ENCODE data around the gene STK38. TPM values are rescaled to one million over a fixed set of nuclear protein-coding genes. Genes with fewer than 3 reads are reported as not detected.

The STK38 gene
- total and polyA plus RNA-seq, 9 of the 15 experiments (the other 6 are each of a cell fraction or from before 2014, with no cell fraction given) = 5.7 to 28.7 (median 19.5) TPM

- peaks cover 63% of the 10 kb centered on the region for H3K36me3 ChIP-seq (ENCODE audit: control insufficient read depth, insufficient read depth, low read length)
- no peak overlapping the region for H2AFZ ChIP-seq (ENCODE audit: low read depth, low read length)
- ChIA-PET CTCF (ENCODE audit: low intra/inter-chr PET ratio) (no interaction called here), POLR2A (interaction anchor here (0.7 to 1.1 kb wide), 2 partner anchors 10 to 12 kb away, joined by 3 to 4 read pairs; no protein-coding TSS in a partner anchor)
- no peak overlapping the region for H3K27ac ChIP-seq (ENCODE audit: extremely low read depth, low read depth, low read length)
- intact Hi-C loops (cut with micrococcal nuclease) = no loop called here
- WGBS (ENCODE audit: insufficient coverage, low coverage, missing lambda C conversion rate) = 70% methylated on average over 2 of the region's 2 CpGs
- TF ChIP-seq FOXK2 (conservative IDR thresholded peaks at IDR 0.05 in 1 of 2, IDR thresholded peaks at IDR 0.05 in 1 of 2; ENCODE audit: low read depth in 2 of 2) = no peak
- DNase-seq (ENCODE audit: extremely low read depth in 1 of 4, low spot score in 3 of 4) = no peak
- H3K4me1 ChIP-seq (replicated peaks in 1 of 2; ENCODE audit: control insufficient read depth in 2 of 2, insufficient read depth in 2 of 2, low read length in 2 of 2) = no peaks in the 10 kb centered on the region
- TSS peak; percentile 30 for BruUV-seq (replicated peaks)
- H3K79me2 ChIP-seq (ENCODE audit: control insufficient read depth, insufficient read depth, low read length) = no peaks in the 10 kb centered on the region
- no peak overlapping the region for H3K4me3 ChIP-seq
- in situ Hi-C loops (cut with MboI) = no loop called here
- no peaks in the 10 kb centered on the region for H3K27me3 ChIP-seq (ENCODE audit: control insufficient read depth in 2 of 2, insufficient read depth in 2 of 2, low read length in 2 of 2)
- no peak overlapping the region for H3K9ac ChIP-seq (ENCODE audit: insufficient read depth in 1 of 2, low read depth in 2 of 2, low read length in 2 of 2)
- no peaks in the 10 kb centered on the region for H4K20me1 ChIP-seq (replicated peaks; ENCODE audit: control insufficient read depth, insufficient read depth, low read length)
- H3K4me2 ChIP-seq (ENCODE audit: insufficient read depth, low read length) = no peak overlapping the region
- H3K9me1 ChIP-seq (ENCODE audit: control insufficient read depth, insufficient read depth, low read length) = no peaks in the 10 kb centered on the region
- no peak for ATAC-seq
- no peak for FAIRE-seq
- no peaks in the 10 kb centered on the region for H3K9me3 ChIP-seq (replicated peaks; ENCODE audit: control insufficient read depth, insufficient read depth, low read depth, low read length)
Observed at GRCh38 chr6:36493859-36494258, 53.4 kb downstream of the STK38 start.

- no peak for DNase-seq (ENCODE audit: extremely low read depth in 1 of 4, low spot score in 3 of 4)
- Histone ChIP-seq H3K4me2 (ENCODE audit: insufficient read depth, low read length) (no peak overlapping the region), H3K27me3 (ENCODE audit: control insufficient read depth in 2 of 2, insufficient read depth in 2 of 2, low read length in 2 of 2) (no peaks in the 10 kb centered on the region), H3K9ac (ENCODE audit: insufficient read depth in 1 of 2, low read depth in 2 of 2, low read length in 2 of 2) (no peak overlapping the region), H4K20me1 (replicated peaks; ENCODE audit: control insufficient read depth, insufficient read depth, low read length) (no peaks in the 10 kb centered on the region), H3K79me2 (ENCODE audit: control insufficient read depth, insufficient read depth, low read length) (no peaks in the 10 kb centered on the region), H3K36me3 (ENCODE audit: control insufficient read depth, insufficient read depth, low read length) (peaks cover 65% of the 10 kb centered on the region), H3K9me3 (replicated peaks; ENCODE audit: control insufficient read depth, insufficient read depth, low read depth, low read length) (no peaks in the 10 kb centered on the region), H3K4me1 (replicated peaks in 1 of 2; ENCODE audit: control insufficient read depth in 2 of 2, insufficient read depth in 2 of 2, low read length in 2 of 2) (no peaks in the 10 kb centered on the region), H3K9me1 (ENCODE audit: control insufficient read depth, insufficient read depth, low read length) (no peaks in the 10 kb centered on the region), H3K27ac (ENCODE audit: extremely low read depth, low read depth, low read length) (no peak overlapping the region), H2AFZ (ENCODE audit: low read depth, low read length) (no peak overlapping the region), H3K4me3 (no peak overlapping the region)
- CTCF ChIA-PET (ENCODE audit: low intra/inter-chr PET ratio) = no interaction called here
- WGBS (ENCODE audit: insufficient coverage, low coverage, missing lambda C conversion rate) = 82% methylated on average over 6 of the region's 6 CpGs
- POLR2A ChIA-PET = interaction anchor here (0.6 to 1.5 kb wide), 4 partner anchors 9 to 514 kb away, joined by 3 to 5 read pairs (median 4); no protein-coding TSS in a partner anchor
- intact Hi-C loops (cut with micrococcal nuclease) = no loop called here
- FAIRE-seq = no peak
- no TSS peak for BruUV-seq (replicated peaks)
- no peak for ATAC-seq
- in situ Hi-C loops (cut with MboI) = no loop called here
- TF ChIP-seq ZNF282 (CRISPR knock-in tag; IDR thresholded peaks at IDR 0.05) = no peak
- TF ChIP-seq FOXP1 (CRISPR knock-in tag; IDR thresholded peaks at IDR 0.05) = no peak
- TF ChIP-seq BHLHE40 (IDR thresholded peaks at IDR 0.05; ENCODE audit: low read length) = no peak
- no peak for TF ChIP-seq SMARCA4 (IDR thresholded peaks at IDR 0.05)
- no peak for TF ChIP-seq LCOR (CRISPR knock-in tag; IDR thresholded peaks at IDR 0.05)
- no peak for TF ChIP-seq NR2F6 (CRISPR knock-in tag; IDR thresholded peaks at IDR 0.05)
- TF ChIP-seq MED1 (CRISPR knock-in tag; IDR thresholded peaks at IDR 0.05; ENCODE audit: borderline replicate concordance) = no peak
- no peak for TF ChIP-seq TCF3 (CRISPR knock-in tag; IDR thresholded peaks at IDR 0.05)
- TF ChIP-seq ZNF518B (CRISPR knock-in tag; IDR thresholded peaks at IDR 0.05) = no peak
- TF ChIP-seq IFI16 (CRISPR knock-in tag; IDR thresholded peaks at IDR 0.05) = no peak
- TF ChIP-seq EHMT2 (IDR thresholded peaks at IDR 0.05) = no peak
- TF ChIP-seq, protein P1, sequence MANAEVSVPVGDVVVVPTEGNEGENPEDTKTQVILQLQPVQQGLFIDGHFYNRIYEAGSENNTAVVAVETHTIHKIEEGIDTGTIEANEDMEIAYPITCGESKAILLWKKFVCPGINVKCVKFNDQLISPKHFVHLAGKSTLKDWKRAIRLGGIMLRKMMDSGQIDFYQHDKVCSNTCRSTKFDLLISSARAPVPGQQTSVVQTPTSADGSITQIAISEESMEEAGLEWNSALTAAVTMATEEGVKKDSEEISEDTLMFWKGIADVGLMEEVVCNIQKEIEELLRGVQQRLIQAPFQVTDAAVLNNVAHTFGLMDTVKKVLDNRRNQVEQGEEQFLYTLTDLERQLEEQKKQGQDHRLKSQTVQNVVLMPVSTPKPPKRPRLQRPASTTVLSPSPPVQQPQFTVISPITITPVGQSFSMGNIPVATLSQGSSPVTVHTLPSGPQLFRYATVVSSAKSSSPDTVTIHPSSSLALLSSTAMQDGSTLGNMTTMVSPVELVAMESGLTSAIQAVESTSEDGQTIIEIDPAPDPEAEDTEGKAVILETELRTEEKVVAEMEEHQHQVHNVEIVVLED (CRISPR knock-in tag; IDR thresholded peaks at IDR 0.05) = no peak
Observed at GRCh38 chr6:36493319-36493718, 54.0 kb downstream of the STK38 start.

Measured in K562 (cell line).